GM19397 (cell line): Measurements from ENCODE around the gene ADAD2.
"Not testable (repeated sequence)": the region's sequence is repeated elsewhere in the genome, so short reads cannot be mapped to it uniquely, and the experiment has no call there.

ENCODE experiments used
- ATAC-seq: cut with Tn5 transposase; IDR thresholded peaks from one replicate; pipeline ENCODE4 v1.9.1; 2021; ENCODE audit warnings: mild to moderate bottlenecking, moderate library complexity; ENCODE audit not compliant: unreplicated experiment

ADAD2 gene

DNA sequence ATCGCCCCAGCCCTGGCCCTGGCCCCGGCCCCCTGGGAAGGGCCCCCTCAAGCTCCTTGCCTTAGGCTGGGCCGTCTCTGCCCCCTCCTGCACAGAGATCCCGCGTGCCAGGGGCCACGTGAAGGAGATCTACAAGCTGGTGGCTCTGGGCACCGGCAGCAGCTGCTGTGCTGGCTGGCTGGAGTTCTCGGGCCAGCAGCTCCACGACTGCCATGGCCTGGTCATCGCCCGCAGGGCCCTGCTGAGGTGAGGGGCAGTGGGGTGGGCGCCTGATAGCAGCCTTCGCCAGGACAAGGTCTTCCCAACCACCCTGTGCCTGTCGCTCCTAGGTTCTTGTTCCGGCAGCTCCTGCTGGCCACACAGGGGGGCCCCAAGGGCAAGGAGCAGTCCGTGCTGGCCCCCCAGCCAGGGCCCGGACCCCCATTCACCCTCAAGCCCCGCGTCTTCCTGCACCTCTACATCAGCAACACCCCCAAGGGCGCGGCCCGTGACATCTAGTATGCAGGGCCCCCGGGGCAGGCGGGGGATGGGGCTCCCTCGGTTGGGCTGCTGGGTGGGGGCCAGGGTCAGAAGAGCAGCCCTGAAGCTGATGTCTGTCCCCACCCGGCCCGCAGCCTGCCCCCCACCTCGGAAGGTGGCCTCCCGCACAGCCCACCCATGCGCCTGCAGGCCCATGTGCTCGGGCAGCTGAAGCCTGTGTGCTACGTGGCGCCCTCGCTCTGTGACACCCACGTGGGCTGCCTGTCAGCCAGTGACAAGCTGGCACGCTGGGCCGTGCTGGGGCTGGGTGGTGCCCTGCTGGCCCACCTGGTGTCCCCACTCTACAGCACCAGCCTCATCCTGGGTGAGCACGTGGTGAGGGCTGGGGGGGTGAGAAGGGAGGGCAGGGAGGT lies 4.5 kb downstream of the ADAD2 start:
- ATAC-seq = no peak

DNA sequence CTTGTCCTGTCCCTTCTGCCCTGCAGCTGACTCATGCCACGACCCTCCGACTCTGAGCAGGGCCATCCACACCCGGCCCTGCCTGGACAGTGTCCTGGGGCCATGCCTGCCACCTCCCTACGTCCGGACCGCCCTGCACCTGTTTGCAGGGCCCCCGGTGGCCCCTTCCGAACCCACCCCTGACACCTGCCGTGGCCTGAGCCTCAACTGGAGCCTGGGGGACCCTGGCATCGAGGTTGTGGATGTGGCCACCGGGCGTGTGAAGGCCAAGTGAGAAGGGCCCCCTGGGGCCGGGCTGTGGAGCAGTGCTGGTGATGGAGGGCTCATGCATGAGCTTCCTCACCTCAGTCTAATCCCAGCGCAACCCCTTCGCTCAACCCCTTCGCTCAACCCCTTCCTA lies 5.1 kb downstream of the ADAD2 start:
- no peak for ATAC-seq

DNA sequence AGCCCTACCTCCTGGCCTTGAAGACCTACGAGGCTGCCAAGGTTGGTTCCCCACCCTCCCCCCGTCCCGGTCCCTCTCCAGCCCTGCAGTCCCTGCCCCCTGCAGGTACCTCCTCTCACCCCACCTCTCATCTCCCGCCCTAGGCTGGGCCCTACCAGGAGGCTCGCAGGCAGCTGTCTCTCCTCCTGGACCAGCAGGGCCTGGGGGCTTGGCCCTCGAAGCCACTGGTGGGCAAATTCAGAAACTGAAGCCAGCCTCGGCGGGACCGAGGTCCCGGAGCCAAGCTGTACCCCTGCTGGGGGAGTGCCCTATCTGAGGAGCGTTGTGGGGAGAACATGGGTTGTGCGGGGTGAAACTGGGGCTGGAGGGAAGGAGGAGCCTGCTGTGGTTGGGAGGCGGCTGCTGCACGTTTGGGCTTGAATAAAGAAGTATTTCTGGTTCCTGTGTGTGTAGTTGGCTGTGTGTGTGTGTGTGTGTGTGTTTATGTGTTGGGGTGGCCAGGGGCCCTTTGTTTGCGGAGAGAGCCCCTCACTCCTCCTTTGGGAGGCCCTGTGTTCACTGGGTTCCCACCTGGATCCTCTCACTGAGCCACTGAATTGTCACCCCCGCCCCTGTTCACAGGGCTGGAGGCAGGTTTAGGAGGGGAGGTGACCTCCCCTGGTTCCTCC lies 5.9 kb downstream of the ADAD2 start:
- no peak for ATAC-seq

DNA sequence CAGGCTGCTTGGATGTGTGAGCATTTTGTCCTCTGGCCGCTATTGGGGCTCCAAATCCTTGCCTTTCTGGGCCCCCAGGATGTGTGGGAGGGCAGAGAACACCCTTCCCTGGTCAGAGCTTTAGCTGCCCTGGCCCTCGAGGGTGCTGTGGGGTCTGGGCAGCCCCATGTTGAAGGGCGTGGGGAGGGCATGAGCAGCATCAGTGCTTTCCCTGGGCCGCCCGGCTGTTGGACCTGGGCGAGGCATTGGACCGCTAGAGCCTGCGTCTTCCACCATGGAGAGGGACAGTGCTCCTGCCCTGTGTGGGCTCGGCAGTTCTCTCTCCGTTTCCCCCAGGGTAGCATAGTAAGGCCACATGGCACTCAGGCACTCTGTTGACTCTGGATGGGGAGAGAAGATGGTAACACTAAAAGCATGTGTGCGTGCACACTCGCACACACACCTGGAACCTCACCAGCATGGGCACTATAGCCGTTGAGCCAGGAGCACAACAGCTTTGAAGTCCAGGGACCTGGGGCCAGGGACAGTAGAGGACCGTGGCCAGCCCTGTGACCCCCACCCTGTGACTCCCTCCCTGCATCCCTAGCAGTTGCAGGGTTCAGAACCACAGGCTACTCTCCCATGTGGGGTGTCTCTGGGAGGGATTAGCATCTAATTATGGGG lies 6.6 kb downstream of the ADAD2 start:
- ATAC-seq = no peak

DNA sequence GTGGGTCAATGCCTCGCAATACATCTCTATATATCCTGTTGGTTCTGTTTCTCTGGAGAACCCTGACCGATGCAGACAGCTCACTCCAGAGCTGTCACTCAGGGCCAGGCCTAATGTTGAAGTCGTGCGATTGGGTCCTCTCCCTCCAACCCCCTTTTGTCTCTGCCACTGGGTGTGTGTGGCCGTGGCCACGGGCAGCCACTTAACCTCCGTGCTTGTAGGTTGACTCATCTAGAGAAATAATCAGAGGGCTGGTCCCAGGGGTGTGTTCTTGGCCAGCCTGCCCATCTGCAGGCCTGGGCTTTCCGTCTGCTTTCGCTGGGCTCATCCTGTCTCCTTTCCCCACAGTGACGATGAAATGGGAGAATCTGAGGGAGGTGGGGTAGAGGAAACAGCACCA lies 7.4 kb downstream of the ADAD2 start:
- no peak for ATAC-seq

DNA sequence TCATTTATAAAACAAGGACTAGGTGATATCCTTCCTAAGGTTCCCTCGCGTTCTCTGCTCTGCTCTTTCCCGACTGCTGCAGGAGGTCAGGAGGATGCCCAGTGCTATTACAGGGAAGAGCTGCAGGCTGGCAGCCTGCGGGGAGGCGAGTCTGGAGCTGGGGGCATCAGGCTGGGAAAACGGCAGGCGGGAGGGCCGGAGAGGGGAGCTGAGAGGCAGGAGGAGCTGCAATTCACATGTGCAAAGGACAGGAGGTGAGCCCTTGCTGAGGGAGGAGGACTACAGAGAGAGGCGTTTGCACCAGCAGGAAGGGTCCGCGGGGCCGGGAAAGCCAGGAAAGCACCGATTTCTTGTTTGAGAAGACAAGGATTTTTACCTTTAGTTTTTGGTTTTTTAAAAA lies 8.1 kb downstream of the ADAD2 start:
- ATAC-seq = no peak

DNA sequence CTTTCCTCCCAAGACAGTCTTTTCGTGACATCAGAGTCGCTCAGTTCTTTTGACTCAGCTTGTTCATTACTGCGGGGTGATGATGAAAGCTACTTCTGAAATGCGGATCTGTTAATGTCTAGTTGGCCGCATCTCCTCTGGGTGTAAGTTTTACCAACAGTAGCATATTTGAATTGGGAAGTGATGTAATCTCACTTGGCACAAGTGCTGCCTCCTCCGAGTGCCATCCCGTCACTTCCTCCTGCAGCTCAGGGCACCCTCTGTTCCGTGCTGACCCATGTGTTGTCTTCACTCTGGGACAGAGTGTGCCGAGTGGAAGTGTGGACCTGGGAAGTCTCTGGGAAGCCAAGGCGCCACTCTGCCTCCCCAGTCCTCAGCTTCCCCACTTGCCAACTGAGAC lies 8.9 kb downstream of the ADAD2 start:
- no peak for ATAC-seq

DNA sequence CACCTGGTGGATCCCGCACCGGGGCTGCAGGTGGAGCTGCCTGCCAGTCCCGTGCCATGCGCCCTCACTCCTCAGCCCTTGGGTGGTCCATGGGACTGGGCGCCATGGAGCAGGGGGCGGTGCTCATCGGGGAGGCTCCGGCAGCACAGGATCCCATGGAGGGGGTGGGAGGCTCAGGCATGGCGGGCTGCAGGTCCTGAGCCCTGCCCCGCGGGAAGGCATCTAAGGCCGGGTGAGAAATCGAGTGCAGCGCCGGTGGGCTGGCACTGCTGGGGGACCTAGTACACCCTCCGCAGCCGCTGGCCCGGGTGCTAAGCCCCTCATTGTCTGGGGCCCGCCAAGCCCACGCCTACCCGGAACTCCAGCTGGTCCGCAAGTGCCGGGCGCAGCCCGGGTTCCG lies 13.6 kb downstream of the ADAD2 start:
- not testable (repeated sequence) for ATAC-seq

DNA sequence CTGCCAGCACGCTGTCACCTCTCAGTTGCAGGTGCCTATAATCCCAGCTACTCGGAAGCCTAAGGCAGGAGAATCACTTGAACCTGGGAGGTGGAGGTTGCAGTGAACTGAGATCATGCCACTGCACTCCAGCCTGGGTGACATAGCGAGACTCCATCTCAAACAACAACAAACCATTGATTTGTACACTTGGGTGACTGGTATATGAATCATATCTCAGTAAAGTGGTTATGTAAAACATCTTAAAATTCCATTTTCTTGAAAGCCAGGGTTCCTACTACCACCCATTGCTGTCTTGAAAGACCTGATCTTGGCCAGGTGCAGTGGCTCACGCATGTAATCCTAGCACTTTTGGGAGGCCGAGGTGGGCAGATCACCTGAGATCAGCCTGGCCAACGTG lies 14.2 kb downstream of the ADAD2 start:
- ATAC-seq = not testable (repeated sequence)

DNA sequence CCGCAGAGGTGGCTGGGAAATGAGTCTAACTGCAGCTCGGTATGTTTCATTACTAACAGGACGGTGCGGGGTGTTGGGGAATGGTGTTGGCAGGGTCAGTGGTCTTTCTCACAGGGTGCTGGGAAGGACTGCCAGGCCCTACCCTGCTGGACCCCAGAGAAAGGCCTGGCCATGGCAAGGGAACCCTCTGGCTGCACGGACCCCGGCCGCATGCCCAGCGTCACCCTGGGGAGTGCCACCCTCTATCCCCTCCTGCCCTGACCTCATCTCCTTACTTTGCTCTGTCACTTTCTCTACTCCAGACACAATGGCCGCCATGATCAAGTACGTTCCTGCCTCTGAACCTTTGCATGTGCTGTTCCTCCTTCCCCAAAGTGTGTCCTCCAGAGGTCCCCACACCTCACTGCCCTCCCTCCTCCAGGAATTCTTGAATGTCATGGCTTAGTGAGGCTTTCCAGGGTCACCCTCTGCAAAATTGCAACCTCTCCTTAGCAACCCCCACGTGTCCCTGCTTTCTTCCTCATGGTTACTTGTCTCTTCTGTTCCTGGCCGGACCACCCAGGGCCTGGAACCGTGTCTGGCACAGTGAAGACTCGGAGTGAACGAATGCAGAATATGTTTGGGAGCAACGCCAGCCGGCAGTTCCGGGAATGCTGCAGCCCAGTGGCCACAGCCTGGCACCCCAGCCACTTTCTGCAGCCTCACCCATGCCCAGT lies 15.2 kb downstream of the ADAD2 start:
- no peak for ATAC-seq

DNA sequence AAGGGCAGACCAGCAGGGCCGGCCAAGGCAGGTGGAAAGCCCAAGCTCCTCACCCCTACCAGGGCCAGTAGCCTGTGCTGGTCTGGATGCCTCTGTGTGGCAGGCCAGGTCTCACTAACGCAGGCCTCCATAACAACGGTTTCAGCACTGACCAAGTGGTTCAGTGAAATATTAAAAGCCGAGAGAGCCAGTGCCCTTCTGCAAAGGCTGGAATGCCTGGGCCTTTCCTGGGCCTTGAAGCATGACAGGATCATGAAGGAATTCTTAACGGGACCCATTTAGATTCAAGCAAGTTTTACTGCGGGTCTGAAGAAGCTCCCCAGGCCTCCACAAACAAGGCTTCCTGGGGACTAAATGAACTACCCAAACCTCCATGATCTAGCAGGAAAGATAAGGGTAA lies 16.3 kb downstream of the ADAD2 start:
- no peak for ATAC-seq

DNA sequence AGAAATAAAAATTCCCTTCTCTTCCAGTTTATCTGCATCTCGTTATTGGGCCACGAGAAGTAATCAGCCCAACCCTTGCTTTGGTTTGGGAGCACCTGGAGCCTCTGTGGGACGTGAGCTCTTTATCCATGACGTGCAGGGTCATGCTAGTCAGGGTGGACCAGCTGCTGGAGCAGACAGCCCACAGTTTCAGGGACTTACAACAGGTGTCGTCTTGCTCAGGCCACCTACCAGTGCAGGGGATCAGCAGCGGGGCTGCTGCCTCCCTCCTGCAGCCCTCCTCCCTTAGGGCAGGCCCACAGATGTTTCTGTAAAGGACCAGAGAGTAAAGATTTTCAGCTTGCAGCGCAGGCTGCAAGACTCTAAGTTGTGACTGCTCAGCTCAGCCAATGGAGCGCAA lies 16.9 kb downstream of the ADAD2 start:
- no peak for ATAC-seq

DNA sequence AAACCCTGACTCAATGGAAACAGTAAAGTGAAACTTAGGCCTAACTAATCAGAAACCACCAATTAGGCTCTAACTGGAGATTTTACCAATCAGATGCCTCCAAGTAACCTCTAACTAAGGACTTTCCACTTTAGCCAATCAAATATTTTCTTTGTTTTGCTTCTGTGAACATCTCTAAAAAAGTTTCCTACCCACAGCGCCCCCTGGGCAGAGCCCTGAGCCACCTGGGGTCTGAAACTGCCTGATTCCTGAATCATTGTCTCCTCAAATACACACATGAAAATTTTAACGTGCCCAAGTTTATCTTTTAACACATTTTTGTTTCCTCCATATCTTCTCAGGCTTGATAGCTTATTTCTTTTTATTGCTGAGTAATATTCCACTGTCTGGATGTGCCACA lies 19.0 kb downstream of the ADAD2 start:
- no peak for ATAC-seq

DNA sequence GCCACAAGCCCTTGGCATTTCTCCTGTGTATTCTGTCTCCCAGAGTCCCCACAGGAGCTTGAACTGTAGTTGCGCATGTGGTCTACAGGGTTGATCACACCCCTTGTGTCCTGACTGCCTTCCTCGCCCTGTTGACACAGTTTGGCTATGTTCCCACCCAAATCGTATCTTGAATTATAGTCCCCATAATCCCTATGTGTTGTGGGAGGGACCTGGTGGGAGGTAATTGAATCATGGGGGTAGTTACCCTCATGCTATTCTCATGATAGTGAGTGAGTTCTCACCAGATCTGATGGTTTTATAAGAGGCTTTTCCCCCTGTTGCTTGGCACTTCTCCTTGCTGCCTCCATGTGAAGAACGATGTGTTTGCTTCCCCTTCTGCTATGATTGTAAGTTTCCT lies 21.2 kb downstream of the ADAD2 start:
- ATAC-seq = no peak

DNA sequence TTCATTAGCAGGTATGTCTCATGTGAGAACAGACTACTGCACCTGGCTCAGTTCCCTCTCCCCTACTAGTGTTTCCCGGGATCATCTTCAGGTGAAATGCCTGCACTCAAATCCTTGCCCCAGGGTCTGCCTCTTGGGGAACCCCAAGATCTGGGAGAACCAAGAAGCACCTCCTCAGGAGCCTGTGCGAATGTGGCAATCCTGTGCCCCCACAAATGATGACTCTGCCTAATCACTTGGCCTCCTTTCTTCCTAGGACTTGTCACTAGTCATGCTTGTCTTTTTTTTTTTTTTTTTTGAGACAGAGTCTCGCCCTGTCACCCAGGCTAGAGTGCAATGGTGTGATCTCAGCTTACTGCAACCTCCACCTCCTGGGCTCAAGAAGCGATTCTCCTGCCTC lies 21.7 kb downstream of the ADAD2 start:
- no peak for ATAC-seq

DNA sequence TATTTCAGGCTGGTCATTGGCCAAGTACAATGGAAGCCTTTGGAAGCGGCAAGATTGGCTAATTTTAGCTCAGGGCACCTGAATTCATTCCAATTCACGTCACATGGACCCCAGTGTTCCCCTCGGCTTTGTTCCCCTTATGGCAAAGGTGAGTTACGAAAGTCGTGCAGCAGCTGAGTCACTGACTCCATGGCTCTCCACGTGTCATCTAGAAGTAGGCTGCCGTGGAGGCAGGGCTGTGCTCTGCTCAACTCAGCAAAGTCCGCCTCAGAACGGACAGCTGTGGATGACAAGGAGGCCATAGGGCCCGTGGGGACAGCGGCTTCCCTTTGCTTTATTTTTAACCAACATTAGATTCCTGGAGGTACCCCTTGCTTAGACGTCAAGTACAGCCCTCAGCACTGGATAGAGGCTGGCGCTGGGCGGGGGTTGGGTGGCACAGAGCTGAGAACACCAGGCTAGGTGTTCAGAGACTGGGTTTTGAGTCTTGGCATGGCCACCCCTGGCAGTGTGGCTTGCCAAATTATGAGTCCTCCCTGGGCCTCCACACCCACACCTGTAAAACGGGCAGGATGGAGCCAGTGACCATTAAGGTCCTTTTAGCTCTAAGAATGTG lies 23.6 kb downstream of the ADAD2 start:
- no peak for ATAC-seq

DNA sequence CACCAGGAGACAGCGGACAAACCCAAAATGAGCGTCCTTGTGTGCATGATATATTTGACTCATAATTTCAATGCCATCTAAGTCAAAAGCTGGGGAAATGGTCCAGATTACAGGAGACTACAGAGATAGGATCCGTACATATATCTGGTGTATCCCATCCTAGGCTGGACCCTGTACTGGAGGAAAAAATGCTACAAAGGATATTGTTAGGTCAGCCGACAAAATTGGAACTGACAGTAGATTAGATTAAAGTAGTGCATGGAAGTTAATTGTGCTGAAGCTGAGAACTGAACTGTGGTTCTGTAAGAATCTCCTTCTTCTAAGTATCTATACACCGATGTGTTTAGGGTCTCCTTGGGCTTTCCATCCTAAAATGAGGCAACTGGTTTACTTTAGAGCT lies 24.6 kb downstream of the ADAD2 start:
- ATAC-seq = no peak

DNA sequence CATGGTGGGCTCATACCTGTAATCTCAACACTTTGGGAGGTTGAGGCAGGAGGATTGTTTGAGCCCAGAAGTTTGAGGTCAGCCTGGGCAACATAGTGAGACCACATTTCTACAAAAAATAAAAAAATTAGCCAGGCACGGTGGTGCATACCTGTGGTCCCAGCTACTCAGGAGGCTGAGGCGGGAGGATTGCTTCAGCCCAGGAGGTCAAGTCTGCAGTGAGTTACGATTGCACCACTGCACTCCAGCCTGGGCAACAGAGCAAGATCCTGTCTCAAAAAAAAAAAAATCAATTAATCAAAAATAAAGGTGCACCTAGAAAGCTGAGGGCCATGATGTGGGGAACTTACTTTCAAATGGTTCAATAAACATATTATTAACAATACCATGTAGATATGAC lies 25.2 kb downstream of the ADAD2 start:
- not testable (repeated sequence) for ATAC-seq

DNA sequence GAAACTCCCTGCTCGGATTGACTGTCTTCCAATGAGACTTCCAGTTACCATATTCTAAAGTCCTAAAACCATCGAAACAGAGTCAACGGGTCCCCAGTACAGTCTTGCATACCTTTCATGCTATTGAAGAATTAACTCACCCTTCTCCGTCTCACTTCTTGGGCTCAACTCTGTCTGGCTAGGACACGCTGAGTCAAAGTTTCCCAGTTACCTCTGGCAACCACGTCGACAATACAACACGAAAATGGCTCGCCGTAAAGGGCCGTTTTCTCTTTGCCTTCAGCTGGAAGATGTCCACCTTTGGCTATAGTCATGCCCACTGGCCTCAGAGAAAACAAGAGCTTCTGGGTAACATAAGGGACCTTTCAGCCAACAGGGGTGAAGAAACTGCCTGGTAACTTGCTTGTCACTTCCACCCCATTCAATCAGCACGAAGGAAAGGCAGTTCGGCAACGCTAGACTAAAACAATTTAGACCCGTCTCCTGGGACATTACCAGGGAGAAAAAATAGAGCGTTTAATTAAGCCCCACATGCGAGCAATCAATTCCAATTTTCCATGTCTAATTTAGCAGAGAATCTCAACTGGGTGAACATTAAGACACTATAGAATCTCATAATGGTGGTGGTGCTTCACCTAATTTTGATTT lies 27.3 kb downstream of the ADAD2 start:
- ATAC-seq = no peak

DNA sequence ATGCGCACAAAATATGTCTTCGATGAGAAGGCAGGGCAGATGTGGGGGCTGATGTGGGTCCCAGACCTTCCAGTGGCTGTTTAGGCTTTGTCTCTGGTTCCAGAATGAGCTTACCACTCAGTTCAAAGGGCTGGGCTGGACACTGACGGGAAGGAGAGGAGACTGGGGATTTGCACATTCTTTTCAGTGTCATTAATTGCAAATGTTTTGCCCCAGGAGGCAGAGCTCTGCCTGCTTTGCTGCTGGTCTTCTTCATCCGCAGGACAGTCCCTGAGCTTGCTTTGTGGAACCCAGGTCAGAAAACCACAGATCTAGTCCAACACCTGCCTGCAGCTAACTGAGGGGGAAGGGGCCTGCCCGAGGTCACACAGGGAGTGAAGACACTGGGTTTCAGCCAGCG lies 28.0 kb downstream of the ADAD2 start:
- ATAC-seq = no peak
